Stimulated activated CD8-positive, alpha-beta memory T cell treated with anti-CD3 and anti-CD28 coated beads, Interleukin-2, amount 100 ng/mL, for 1 hour (primary cell): ENCODE measurements around the gene CAGE1.

Experiments used
- DNase-seq, 2 donors: peaks; one replicate each; pipeline ENCODE4 v3.0.0-alpha.2; 2020; ENCODE audit warnings: low read depth in 2 of 2

The CAGE1 gene

DNA sequence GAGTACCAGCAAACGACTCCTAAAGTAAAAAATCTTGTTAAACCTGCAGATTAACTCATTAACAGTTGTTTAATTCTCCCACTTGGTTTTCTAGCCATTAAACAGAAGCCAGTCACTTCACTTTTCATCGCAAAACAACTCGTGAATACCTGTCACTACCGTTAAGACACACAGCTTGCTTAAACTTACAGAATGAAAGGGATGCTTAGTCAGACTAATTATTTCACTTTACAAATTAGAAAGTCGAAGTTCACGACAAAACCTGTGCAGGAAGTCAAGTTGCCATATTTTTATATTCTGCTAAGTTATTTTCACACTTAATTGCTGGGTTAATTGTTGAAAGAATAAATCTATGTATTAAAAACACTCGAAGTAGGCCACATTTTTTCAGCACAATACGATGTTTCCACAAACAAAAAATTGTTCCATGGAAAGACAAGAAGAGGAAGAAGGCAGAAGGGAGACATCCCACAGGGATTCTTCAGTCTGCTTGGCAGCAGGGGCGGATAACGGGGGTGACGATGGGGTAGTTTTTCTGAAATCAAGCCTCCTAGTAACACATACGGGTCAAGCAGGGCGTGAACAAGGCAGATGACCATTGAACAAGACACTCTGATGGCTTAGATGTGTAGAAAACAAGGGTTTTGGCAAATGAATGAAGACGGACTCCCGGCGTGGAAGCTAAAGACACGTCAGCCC, 77.5 kb downstream of the CAGE1 start:
- no peak for DNase-seq

GRCh38 chr6:7311176-7311575, 78.4 kb downstream of the CAGE1 start:
- no peak for DNase-seq

DNA sequence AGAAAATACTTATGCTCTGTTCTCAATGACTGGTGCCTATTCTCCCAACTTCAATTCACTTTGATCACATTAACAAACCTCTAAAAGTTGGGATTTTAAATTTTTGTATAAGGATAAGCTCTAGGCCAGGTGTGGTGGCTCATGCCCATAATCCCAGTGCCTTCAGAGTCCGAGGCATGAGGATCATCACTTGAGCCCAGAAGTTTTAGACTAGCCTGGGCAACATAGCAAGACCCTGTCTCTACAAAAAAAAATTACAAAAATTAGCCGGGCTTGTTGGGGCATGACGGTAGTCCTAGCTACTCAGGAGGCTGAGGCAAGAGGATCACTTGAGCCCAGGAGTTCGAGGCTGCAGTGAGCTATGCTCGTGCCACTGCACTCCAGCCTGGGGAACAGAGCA, 80.5 kb downstream of the CAGE1 start:
- DNase-seq, result no peak

GRCh38 chr6:7307533-7307932, 82.0 kb downstream of the CAGE1 start:
- DNase-seq, result no peak

- no peak for DNase-seq
Observed at GRCh38 chr6:7304821-7305220, 84.7 kb downstream of the CAGE1 start.

- no peak for DNase-seq
Observed at GRCh38 chr6:7301702-7302101, 87.8 kb downstream of the CAGE1 start.

GRCh38 chr6:7300926-7301325, 88.6 kb downstream of the CAGE1 start:
- no peak for DNase-seq

DNA sequence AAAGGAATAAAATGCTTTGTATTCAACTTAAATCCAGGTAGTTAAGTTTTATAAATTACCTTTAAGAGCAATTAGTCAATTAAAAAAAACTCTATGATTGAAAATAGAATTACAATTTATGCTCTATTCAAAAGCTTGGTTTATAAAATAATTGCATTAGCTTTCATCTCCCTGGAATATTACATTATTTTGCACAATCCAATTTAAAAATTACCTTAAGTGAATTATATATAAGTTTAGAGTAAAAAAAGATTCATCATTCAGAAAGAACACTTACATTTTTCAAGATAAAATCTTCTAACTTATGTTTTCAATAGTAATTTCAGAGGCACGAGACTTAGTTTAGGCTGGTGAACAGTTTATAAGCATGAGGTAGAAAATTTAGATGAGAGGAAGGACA, 91.4 kb downstream of the CAGE1 start:
- no peak for DNase-seq

GRCh38 chr6:7296602-7297001, 92.9 kb downstream of the CAGE1 start:
- no peak for DNase-seq

DNA sequence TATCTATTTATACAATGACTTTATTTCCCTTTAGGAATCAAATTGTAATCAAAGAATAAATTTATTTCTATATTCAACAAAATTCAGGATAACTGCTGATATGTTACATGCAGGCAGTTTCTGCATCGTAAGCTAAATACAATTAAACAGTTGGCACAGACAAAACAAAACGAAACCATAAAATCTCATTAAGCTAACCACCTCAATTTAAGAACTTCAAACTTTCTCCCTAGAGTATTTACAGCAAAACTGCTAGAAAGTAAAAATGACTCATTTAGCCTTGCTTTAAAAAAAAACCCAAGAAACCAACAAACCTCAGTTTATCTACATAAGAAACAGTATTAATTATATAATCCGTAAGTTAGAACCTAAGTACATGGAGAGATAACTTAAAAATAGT, 93.6 kb downstream of the CAGE1 start:
- DNase-seq, result no peak

- no peak for DNase-seq
Observed at GRCh38 chr6:7292596-7293255, 96.8 kb downstream of the CAGE1 start.

DNA sequence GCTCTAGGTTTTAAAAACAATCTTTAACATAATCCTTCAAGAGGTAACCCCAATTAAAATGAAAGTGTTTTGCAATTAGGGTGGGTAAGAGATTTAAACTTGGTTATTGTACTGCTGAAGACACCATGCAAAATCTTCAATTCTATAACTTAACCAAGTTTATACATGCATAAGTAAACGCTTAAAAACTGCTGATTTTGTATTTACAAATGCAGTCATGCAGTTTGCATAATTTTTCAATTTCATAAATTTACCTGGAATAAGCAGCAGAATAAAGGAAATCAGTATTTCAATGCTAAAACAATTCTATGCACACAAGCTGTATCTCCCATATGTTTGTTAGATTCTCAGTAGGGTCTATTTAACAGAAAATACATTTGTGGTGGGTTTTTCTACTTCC, 99.5 kb downstream of the CAGE1 start:
- DNase-seq, result no peak

- no peak for DNase-seq
Observed at GRCh38 chr6:7285416-7285815, 104.1 kb downstream of the CAGE1 start.

DNA sequence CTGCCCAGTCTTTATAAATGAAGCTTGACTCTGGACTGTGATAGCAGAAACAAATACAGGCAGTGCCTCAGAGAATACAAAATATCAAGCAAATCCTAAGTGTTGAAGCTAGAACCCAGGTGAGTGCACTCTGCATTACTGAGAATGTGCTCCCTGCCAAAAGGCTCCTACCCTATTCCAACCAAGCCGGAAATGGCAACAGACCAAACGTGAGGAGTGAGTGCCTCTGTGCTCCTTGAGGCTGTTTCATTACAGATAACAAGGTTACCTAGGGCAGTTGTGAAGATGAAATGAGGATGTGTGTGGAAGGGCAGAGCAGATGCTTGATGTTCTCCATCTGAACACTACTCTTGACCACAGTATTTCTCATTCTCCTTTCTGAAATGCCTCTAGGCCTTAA, 105.9 kb downstream of the CAGE1 start:
- DNase-seq, result no peak

- DNase-seq, result no peak
Observed at GRCh38 chr6:7282097-7282906, 107.2 kb downstream of the CAGE1 start.
